HepG2 (cell line): ENCODE measurements around the gene IRX3. TPM values are rescaled to one million over a fixed set of nuclear protein-coding genes. Genes with fewer than 3 reads are reported as not detected.
A peak's percentile ranks its signal among the peaks of the same experiment; 100 is the strongest.

ENCODE experiments used
- CTCF ChIP-seq: sonication (generic); formaldehyde crosslinking; IDR thresholded peaks from 2 replicates; pipeline ENCODE4 v1.5.0; 2020; ENCODE audit warnings: mild to moderate bottlenecking, missing genetic modification reagents, moderate library complexity
- IRF9 ChIP-seq: sonication (generic); formaldehyde crosslinking; IDR thresholded peaks from 2 replicates; pipeline ENCODE4 v1.8.0; 2022; ENCODE audit warnings: missing genetic modification reagents, mild to moderate bottlenecking, borderline replicate concordance
- NFKBIZ ChIP-seq: IDR thresholded peaks from 2 replicates; pipeline ENCODE4 v1.6.1; 2018; ENCODE audit warnings: missing genetic modification reagents, missing compliant biosample characterization
- PHF5A ChIP-seq: IDR thresholded peaks from one replicate; pipeline ENCODE4 v1.6.1; 2018; ENCODE audit warnings: low read depth, missing genetic modification reagents; ENCODE audit not compliant: unreplicated experiment
- REL ChIP-seq: sonication (generic); formaldehyde crosslinking; conservative IDR thresholded peaks from 2 replicates; pipeline ENCODE4 v1.8.0; 2022; ENCODE audit warnings: mild to moderate bottlenecking, missing genetic modification reagents, moderate library complexity
- SMARCE1 ChIP-seq: fragments of 450-650 bp; IDR thresholded peaks from 2 replicates; pipeline ENCODE4 v1.6.1; 2017; ENCODE audit warnings: borderline replicate concordance
- TAF1 ChIP-seq: sonication (generic); formaldehyde crosslinking; IDR thresholded peaks from 2 replicates; pipeline ENCODE4 v1.4.0; 2020; ENCODE audit warnings: missing genetic modification reagents
- TBL1XR1 ChIP-seq: fragments of 150-350 bp; IDR thresholded peaks from 2 replicates; pipeline ENCODE4 v1.6.1; 2014; ENCODE audit warnings: borderline replicate concordance, low read length; ENCODE audit not compliant: partially characterized antibody
- TIGD3 ChIP-seq: sonication (generic); formaldehyde crosslinking; IDR thresholded peaks from 2 replicates; pipeline ENCODE4 v1.5.1; 2020; ENCODE audit warnings: mild to moderate bottlenecking, missing genetic modification reagents, borderline replicate concordance
- TRIM22 ChIP-seq: fragments of 450-650 bp; IDR thresholded peaks from 2 replicates; pipeline ENCODE4 v1.6.1; 2017
- XRCC5 ChIP-seq: fragments of 200-400 bp; formaldehyde crosslinking; optimal IDR thresholded peaks from 2 replicates; pipeline ENCODE3; 2017; ENCODE audit warnings: mild to moderate bottlenecking, low read length
- ZMYM4 ChIP-seq: sonication (generic); formaldehyde crosslinking; IDR thresholded peaks from 2 replicates; pipeline ENCODE4 v1.8.1; 2023; ENCODE audit warnings: mild to moderate bottlenecking, missing genetic modification reagents
- ZNF205 ChIP-seq: IDR thresholded peaks from 2 replicates; pipeline ENCODE4 v1.6.1; 2018; ENCODE audit warnings: missing biosample characterization, missing genetic modification reagents
- ZNF362 ChIP-seq: sonication (generic); formaldehyde crosslinking; IDR thresholded peaks from 2 replicates; pipeline ENCODE4 v1.4.0; 2020; ENCODE audit warnings: missing genetic modification reagents, mild to moderate bottlenecking, borderline replicate concordance
- ZNF589 ChIP-seq: sonication (generic); formaldehyde crosslinking; conservative IDR thresholded peaks from 2 replicates; pipeline ENCODE4 v1.8.0; 2022; ENCODE audit warnings: mild to moderate bottlenecking, moderate library complexity, missing genetic modification reagents
- ZNF609 ChIP-seq: sonication (generic); formaldehyde crosslinking; IDR thresholded peaks from 2 replicates; pipeline ENCODE4 v1.4.0; 2020; ENCODE audit warnings: mild to moderate bottlenecking, missing genetic modification reagents, borderline replicate concordance
- ZNF766 ChIP-seq: sonication (generic); formaldehyde crosslinking; IDR thresholded peaks from 2 replicates; pipeline ENCODE4 v1.5.0; 2020; ENCODE audit warnings: missing genetic modification reagents, borderline replicate concordance
- polyA plus RNA-seq, 8 experiments: library from polyadenylated mRNA; depleted of rRNA in 3 of 8; stranded (reverse) in 7 of 8; unstranded in 1 of 8; fragments of >200 nt; fragmentation: Illumina TruSeq in 4 of 8; extraction: Trizol in 4 of 8; gene quantifications; 2 replicates each; pipeline versions ENCODE4 v1.2.1 to v1.2.3, GENCODE V29; 2011 to 2016; ENCODE audit warnings: low read depth in 4 of 8, missing spikeins in 1 of 8, mixed read lengths in 1 of 8; ENCODE audit not compliant: insufficient read depth in 1 of 8
- total RNA-seq, 5 experiments: library from RNA; depleted of rRNA; stranded (reverse); fragments of >200 nt; fragmentation: Illumina TruSeq; extraction: Trizol; gene quantifications; 2 replicates each; pipeline ENCODE4 v1.2.3, GENCODE V29; 2016; ENCODE audit warnings: low read depth in 1 of 5

The IRX3 gene
- total and polyA plus RNA-seq, 2 of the 13 experiments (the other 11 are each of a cell fraction or from before 2014, with no cell fraction given): 9.2 to 16.4 TPM

GRCh38 chr16:54286366-54287130, at the start of gene IRX3 (continued):
- TF ChIP-seq CTCF (CRISPR knock-in tag): peak; percentile 26; the same call in 1 of the 2 replicates
- no peak for TF ChIP-seq TRIM22
- TF ChIP-seq ZNF589 (CRISPR knock-in tag): no peak
- TF ChIP-seq TBL1XR1: no peak
- 0 out of 2 replicates have a peak, but pooled peaks have one; percentile 20 for TF ChIP-seq ZNF205 (CRISPR knock-in tag)
- TF ChIP-seq ZNF609 (CRISPR knock-in tag): peak; percentile 63; the same call in 1 of the 2 replicates
- TF ChIP-seq REL (CRISPR knock-in tag): peak; percentile 76; the same call in 1 of the 2 replicates
- TF ChIP-seq ZMYM4 (CRISPR knock-in tag): peak; percentile 73; the same call in 1 of the 2 replicates
- TF ChIP-seq XRCC5: peak; percentile 54
- no peak; the same call in 1 of the 2 replicates for TF ChIP-seq NFKBIZ (CRISPR knock-in tag)
- no peak for TF ChIP-seq ZNF362 (CRISPR knock-in tag)
- TF ChIP-seq SMARCE1: no peak
- TF ChIP-seq IRF9 (CRISPR knock-in tag): no peak
- no peak for TF ChIP-seq ZNF766 (CRISPR knock-in tag)
- TF ChIP-seq TIGD3: no peak
- no peak for TF ChIP-seq PHF5A (CRISPR knock-in tag)
- TF ChIP-seq TAF1: peak; percentile 74
